Activated CD8-positive, alpha-beta T cell treated with anti-CD3 and anti-CD28 coated beads for 36 hours (primary cell): Measurements from ENCODE around the gene ENG. TPM values are rescaled to one million over a fixed set of nuclear protein-coding genes. Genes with fewer than 3 reads are reported as not detected.

Experiments
- ATAC-seq: fragments of 200-7000 bp; cut with Tn5 transposase; one replicate; pipeline ENCODE4 v1.10.0; 2021; ENCODE audit warnings: mild to moderate bottlenecking, moderate library complexity
- CTCF ChIA-PET: fragments of 350-600 bp; sonication (Branson Sonifier 250); formaldehyde crosslinking; loops from one replicate; lab custom pipeline; 2021; ENCODE audit warnings: antibody characterized with exemption; lab: Charles Lee
- POLR2A ChIA-PET: fragments of 350-600 bp; sonication (Branson Sonifier 250); formaldehyde crosslinking; loops from one replicate; lab custom pipeline; 2021; ENCODE audit warnings: antibody characterized with exemption; lab: Charles Lee
- DNase-seq: peaks from one replicate; pipeline ENCODE4 v3.0.0-alpha.2; 2020
- H3K27ac Mint-ChIP-seq: one replicate; pipeline ENCODE4 v1.8.0; 2021; ENCODE audit warnings: mild to moderate bottlenecking, mixed read lengths
- H3K27me3 Mint-ChIP-seq: one replicate; pipeline ENCODE4 v1.8.0; 2021; ENCODE audit warnings: mixed read lengths
- H3K36me3 Mint-ChIP-seq: one replicate; pipeline ENCODE4 v1.8.0; 2021; ENCODE audit warnings: low read depth, mixed read lengths
- H3K4me1 Mint-ChIP-seq: one replicate; pipeline ENCODE4 v1.8.0; 2021; ENCODE audit warnings: low read depth, mixed read lengths
- H3K4me3 Mint-ChIP-seq: one replicate; pipeline ENCODE4 v1.8.0; 2021; ENCODE audit warnings: mild to moderate bottlenecking, moderate library complexity, mixed read lengths
- H3K9me3 Mint-ChIP-seq: one replicate; pipeline ENCODE4 v1.8.0; 2021; ENCODE audit warnings: mixed read lengths
- CTCF ChIP-seq: fragments of 200-600 bp; IDR thresholded peaks from one replicate; pipeline ENCODE4 v1.8.0; 2022; ENCODE audit warnings: antibody characterized with exemption, mild to moderate bottlenecking
- intact Hi-C: fragments of 100-400 bp; cut with micrococcal nuclease; formaldehyde crosslinking; loops from one replicate; pipeline ENCODE4 v1.10.0; 2022
- total RNA-seq, 2 experiments: library from RNA; stranded (reverse); gene quantifications; one replicate each; pipeline ENCODE4 v1.2.3, GENCODE V29; 2021

Gene ENG
- total RNA-seq, 2 experiments from 2014 or later: 14.2 to 15.0 TPM

- TF ChIP-seq CTCF: no peak
- DNase-seq (no peak), ATAC-seq (no peak)
- POLR2A ChIA-PET: interaction anchor here (0.6 to 1.6 kb wide), 2 partner anchors 10 to 13 kb away, joined by 4 to 6 read pairs; no protein-coding TSS in a partner anchor
- no peaks in the 10 kb centered on the region for H3K27me3 Mint-ChIP-seq
- no peak overlapping the region for H3K4me3 Mint-ChIP-seq
- CTCF ChIA-PET: interaction anchor here (1.2 kb wide), 1 partner anchor 44 kb away, joined by 6 read pairs; no protein-coding TSS in a partner anchor
- H3K4me1 Mint-ChIP-seq: no peaks in the 10 kb centered on the region
- no peaks in the 10 kb centered on the region for H3K9me3 Mint-ChIP-seq
- H3K27ac Mint-ChIP-seq: peak overlapping the region; percentile 30
- intact Hi-C loops: no loop called here
- peaks cover 4% of the 10 kb centered on the region for H3K36me3 Mint-ChIP-seq
These were observed 28.1 kb downstream of the ENG start for GRCh38 chr9:127826253-127826913.

GRCh38 chr9:127825319-127826051 lies 29.0 kb downstream of the ENG start:
- H3K27ac Mint-ChIP-seq: no peak overlapping the region
- H3K9me3 Mint-ChIP-seq: no peaks in the 10 kb centered on the region
- no peaks in the 10 kb centered on the region for H3K27me3 Mint-ChIP-seq
- intact Hi-C loops: no loop called here
- TF ChIP-seq CTCF: no peak
- ATAC-seq (no peak), DNase-seq (peak; percentile 21)
- H3K36me3 Mint-ChIP-seq: peaks cover 6% of the 10 kb centered on the region
- no peak overlapping the region for H3K4me3 Mint-ChIP-seq
- CTCF ChIA-PET: interaction anchor here (0.8 to 1.1 kb wide), 4 partner anchors 40 to 91 kb away, joined by 3 read pairs; partner anchors contain the start of gene ST6GALNAC4
- H3K4me1 Mint-ChIP-seq: no peaks in the 10 kb centered on the region
- POLR2A ChIA-PET: no interaction called here

GRCh38 chr9:127822108-127822507 lies 32.4 kb downstream of the ENG start:
- no peak overlapping the region for H3K4me3 Mint-ChIP-seq
- no peak overlapping the region for H3K27ac Mint-ChIP-seq
- no peak for TF ChIP-seq CTCF
- H3K27me3 Mint-ChIP-seq: no peaks in the 10 kb centered on the region
- peaks cover 11% of the 10 kb centered on the region for H3K36me3 Mint-ChIP-seq
- H3K4me1 Mint-ChIP-seq: no peaks in the 10 kb centered on the region
- ChIA-PET POLR2A (interaction anchor here (1.1 kb wide), 1 partner anchor 47 kb away, joined by 3 read pairs; no protein-coding TSS in a partner anchor), CTCF (no interaction called here)
- intact Hi-C loops: no loop called here
- ATAC-seq (no peak), DNase-seq (no peak)
- H3K9me3 Mint-ChIP-seq: no peaks in the 10 kb centered on the region

- no peak for TF ChIP-seq CTCF
- H3K27ac Mint-ChIP-seq: no peak overlapping the region
- ATAC-seq: no peak
- H3K36me3 Mint-ChIP-seq: peaks cover 8% of the 10 kb centered on the region
- no peak overlapping the region for H3K4me3 Mint-ChIP-seq
- DNase-seq: no peak
- ChIA-PET CTCF (interaction anchor here (0.7 to 1.9 kb wide), 2 partner anchors 51 to 84 kb away, joined by 3 to 5 read pairs; no protein-coding TSS in a partner anchor), POLR2A (interaction anchor here (0.6 to 2.0 kb wide), 6 partner anchors 9 to 52 kb away, joined by 3 to 8 read pairs (median 3); partner anchors contain the start of gene FPGS)
- H3K27me3 Mint-ChIP-seq: no peaks in the 10 kb centered on the region
- no peaks in the 10 kb centered on the region for H3K9me3 Mint-ChIP-seq
- H3K4me1 Mint-ChIP-seq: no peaks in the 10 kb centered on the region
- intact Hi-C loops: no loop called here
These were observed 35.9 kb downstream of the ENG start for GRCh38 chr9:127818574-127818973.
